ENCODE results near the gene CENPP.

DNA sequence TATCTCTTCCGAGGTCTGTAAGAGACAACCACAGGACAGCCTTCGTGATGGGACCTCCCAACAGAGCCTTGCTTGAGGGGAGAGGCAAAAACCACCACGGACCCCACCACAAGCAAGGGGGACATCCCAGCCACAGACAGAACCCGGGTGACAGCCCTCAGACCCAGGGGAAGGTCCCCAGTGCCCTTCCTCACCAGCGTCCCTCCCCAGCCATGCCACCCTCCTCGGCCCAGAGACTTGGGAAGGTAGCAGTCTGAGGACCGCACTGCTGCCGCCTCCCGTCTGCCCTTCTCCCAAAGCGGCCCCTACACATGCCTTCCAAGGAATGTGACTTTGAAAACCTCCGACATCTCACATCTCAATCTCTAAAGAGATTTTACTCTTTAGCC lies 330.8 kb downstream of the CENPP start:
- TF ChIP-seq, protein P1, sequence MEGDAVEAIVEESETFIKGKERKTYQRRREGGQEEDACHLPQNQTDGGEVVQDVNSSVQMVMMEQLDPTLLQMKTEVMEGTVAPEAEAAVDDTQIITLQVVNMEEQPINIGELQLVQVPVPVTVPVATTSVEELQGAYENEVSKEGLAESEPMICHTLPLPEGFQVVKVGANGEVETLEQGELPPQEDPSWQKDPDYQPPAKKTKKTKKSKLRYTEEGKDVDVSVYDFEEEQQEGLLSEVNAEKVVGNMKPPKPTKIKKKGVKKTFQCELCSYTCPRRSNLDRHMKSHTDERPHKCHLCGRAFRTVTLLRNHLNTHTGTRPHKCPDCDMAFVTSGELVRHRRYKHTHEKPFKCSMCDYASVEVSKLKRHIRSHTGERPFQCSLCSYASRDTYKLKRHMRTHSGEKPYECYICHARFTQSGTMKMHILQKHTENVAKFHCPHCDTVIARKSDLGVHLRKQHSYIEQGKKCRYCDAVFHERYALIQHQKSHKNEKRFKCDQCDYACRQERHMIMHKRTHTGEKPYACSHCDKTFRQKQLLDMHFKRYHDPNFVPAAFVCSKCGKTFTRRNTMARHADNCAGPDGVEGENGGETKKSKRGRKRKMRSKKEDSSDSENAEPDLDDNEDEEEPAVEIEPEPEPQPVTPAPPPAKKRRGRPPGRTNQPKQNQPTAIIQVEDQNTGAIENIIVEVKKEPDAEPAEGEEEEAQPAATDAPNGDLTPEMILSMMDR (IDR thresholded peaks at IDR 0.05; ENCODE audit: low read depth, low read length, missing input control): no peak
- TF ChIP-seq TAF1 (conservative IDR thresholded peaks at IDR 0.05): no peak
